HG03039 (cell line): ENCODE data around the gene ZFP62.
A peak's percentile ranks its signal among the peaks of the same experiment; 100 is the strongest.
"Not testable (repeated sequence)": the region's sequence is repeated elsewhere in the genome, so short reads cannot be mapped to it uniquely, and the experiment has no call there.

Source experiments
- ATAC-seq: cut with Tn5 transposase; IDR thresholded peaks from one replicate; pipeline ENCODE4 v1.9.1; 2021; ENCODE audit warnings: mild to moderate bottlenecking, moderate library complexity; ENCODE audit not compliant: unreplicated experiment

Gene ZFP62

DNA sequence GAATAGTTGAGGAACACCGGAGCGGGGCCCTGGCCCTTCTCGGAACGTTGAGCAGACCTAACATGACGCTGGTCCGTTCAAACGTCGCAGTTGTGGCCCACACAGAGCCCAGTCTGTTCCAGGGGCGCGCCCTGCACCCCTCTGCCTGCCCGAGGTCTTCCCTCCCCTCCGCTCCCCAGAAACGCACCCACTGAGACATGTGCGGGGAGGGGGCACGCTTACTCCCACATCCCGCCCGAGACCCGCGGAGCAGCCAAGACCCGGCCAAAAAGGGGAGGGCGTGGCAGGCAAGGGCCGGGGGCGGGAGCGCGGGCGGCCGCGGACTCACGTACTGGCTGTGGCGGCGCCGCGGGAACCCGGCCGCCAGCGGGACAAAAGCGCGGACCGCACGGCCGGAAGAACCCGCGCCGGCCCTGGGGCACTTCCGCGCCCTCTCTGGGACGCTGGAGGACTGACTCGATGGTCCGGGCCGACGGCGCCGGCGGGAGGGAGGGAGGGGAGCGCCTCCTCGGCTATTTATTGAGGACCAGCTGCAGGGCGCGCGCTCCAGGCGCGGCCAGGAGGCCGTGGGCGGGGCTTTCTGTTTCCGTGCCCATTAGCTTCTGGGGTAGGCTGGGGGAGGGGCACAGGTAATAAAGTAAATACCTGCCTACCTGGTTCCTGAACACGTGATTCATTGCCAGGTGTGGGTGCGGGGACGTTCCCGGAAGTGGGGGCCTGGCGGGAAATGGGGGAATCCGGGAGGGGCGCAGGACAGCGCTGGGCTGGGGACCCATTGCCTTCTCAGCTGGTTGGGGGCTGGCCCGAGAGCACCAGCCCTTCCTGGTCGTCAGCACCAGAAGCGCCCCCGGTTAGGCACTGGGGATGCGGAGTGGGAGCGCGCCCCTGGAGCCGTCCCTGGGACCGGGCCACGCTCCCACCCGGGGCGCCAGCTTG, at the start of gene ZFP62:
Gene ZFP62 (minus strand): TSS at position 390 of the 936 bp plus-strand sequence. CDS start 57 bp downstream, at position 333.
- ATAC-seq: peak; percentile 86

DNA sequence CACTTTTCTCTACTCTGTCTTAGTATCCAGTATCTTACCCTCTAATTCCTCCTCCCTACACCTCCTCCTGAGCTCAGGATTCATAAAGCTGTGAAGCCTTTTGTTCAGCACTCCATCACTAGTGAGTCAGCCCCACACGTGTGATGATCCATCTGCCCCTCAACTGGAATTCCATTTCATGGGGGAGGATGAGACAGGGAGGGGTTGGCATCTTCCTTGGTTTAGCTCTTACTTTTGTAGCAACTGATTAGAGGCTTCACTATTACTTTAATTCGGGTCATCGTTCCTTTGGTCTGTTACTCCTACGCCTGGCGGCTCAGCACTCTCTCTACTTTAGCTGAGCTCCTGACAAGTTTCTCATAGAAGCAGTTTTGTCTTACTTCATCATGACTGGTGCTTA, 49.7 kb upstream of the ZFP62 start:
- ATAC-seq: no peak

DNA sequence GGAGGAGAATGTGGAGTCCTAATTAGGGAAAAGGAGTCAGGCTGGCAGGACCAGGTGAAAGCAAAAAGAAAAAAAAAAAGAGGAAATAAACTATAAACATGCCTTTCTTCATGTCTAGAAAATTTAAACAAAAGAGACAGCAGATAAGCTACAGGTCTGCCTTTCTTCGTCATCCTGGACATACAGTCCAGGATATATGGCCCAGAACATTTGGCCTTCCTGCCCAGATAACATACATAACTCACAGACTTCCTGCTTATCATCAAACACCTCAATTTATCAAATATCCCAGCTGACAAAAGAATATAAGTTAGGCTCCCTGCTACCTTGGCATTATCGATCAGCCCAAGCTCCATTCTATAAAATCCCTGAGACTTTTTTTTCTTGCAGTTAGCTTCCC, 49.1 kb upstream of the ZFP62 start:
- ATAC-seq: no peak

DNA sequence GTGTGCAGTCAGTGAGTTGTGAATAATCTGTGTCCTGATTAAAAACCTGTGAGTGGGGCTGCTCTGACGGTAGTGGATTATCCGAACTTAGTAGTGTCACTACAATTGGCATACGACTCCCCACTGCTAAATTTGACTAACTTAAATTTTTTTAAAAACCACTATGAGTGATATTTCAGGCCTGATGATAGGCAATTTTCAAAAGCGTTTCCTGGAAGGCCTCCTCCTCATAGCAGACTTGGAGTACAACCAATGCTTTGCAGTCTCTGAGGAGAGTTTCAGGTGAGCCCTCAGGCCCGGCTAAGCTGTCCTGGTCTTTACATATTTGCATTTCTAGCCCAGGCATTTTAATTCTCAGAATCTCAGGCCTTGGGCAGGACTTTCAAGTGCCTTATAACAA, 48.7 kb upstream of the ZFP62 start:
- no peak for ATAC-seq

DNA sequence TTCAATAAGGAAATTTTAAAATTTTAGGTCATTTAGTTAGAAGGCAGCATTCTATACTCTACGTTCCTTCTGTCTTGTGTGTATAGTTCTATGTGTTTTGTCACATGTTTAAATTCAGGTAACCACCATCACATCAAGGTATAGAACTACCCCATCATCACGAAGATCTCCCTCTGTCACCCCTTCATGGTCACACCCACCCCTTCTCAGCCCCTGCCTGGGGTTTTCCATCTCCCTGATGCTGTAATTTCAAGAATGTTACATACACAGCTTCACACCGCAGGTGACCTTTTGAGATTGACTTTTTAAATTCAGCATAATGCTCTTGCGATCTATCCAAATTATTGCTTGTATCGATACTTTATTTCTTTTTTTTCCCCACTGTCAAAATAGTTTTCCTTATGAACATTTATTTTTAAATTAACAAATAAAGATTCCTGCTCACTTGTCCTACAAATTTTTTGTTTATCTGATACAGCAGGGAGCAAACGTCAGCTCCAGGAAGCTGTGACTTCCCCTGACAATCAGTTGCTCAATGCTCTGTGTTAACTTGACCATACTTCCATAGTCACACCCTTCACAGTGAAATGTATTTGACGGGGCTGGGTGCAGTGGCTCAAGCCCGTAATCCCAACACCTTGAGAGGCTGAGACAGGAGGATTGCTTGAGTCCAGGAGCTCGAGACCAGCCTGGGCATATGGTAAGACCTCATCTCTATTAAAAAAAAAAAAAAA, 48.1 kb upstream of the ZFP62 start:
- ATAC-seq: no peak

DNA sequence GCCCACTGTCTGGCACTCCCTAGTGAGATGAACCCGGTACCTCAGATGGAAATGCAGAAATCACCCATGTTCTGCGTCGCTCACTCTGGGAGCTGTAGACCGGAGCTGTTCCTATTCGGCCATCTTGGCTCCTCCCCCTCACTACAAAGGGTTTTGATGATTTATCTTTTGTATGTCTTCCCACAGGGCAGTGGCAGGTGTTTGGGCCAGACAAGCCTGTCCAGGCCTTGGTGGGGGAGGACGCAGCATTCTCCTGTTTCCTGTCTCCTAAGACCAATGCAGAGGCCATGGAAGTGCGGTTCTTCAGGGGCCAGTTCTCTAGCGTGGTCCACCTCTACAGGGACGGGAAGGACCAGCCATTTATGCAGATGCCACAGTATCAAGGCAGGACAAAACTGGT, 47.3 kb upstream of the ZFP62 start:
- ATAC-seq: no peak

DNA sequence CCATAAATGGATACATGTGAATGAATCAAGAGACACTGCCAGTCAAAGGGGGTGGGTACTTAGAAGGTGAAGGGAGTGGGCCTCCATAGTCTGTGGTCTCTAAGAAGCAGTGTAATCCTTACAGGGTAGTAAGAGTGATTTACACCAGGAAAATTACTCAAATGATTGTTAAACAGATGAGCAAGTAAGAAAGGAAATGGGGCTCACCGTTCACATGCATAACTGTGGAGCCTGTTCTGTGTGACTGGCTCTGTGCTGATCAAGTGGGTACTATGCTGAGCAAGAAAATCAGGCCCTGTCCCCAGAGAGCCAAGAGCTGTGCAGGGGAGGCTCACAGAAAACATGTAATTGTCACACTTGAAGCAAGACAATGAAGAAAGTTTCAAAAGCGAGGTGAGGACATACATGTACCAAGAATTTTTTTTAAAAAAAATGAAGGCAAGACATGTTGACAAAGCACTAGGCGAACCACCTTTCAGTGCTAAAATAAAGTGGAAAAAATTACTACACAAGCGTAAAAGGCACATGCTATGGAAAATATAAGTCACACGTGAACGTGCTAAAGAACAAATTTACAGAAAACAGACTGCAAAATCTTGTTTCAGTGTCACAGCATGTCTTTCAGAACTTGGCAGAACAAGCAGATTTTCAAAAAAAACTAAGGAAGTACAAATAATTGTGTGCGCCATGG, 40.4 kb upstream of the ZFP62 start:
- no peak for ATAC-seq

DNA sequence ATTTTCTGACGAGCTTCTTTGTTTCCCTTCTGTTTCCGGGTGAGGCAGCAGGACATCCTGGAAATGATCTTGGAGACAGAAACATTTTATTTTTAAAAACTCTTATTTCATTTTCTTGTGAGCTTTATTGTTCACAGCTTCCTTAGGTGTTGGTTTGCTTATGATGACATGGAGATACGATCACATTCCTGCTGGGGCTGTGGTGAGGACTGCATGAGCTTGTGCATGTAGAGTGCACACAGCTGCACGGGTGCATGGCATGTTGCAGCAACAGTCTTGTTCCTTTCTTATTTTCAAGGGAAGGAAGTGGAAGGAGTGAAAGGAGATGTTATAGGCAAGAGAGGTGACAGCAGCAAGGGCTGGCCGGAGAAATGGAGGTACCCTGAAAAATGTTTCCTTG, 39.1 kb upstream of the ZFP62 start:
- no peak for ATAC-seq

DNA sequence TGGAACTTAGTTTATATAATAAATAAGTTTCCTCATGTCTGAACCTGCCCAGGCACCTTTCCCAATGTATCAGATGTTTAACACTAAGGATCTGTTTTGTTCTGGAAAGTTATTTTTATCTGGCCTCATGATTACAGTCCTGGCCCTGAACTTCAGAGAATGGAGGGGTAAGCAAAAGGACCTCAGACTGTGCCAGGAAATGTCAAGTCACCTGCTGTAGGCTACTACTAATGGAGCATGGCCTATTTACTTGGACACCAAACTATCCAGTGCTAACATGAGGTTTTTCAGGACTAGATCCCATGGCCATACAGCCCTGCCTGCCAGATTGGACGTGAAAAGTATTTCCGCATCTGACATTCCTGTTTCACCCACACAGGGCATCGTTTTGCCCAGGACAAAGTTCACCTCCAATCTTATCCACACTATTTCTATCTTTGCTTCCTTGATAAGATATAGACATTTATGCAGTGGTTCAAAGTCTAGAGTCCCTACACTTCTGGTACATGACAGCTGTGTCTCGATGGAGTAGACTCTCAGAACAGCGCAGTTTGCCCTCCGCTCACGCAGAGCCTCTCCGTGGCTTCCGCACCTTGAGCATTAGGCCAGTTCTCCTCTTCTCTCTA, 37.7 kb upstream of the ZFP62 start, which contains the start of gene BTNL8:
Gene BTNL8 (plus strand): TSS at position 539 of the 626 bp plus-strand sequence. CDS start 152 bp downstream, outside the sequence.
- no peak for ATAC-seq

DNA sequence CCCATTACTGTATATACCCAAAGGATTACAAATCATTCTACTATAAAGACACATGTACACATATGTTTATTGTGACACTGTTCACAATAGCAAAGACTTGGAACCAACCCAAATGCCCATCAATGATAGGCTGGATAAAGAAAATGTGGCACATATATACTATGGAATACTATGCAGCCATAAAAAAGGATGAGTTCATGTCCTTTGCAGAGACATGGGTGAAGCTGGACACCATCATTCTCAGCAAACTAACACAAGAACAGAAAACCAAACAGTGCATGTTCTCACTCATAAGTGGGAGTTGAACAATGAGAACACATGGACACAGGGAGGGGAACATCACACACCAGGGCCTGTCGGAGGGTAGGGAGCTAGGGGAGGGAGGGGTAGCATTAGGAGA, 34.3 kb upstream of the ZFP62 start:
- ATAC-seq: not testable (repeated sequence)

DNA sequence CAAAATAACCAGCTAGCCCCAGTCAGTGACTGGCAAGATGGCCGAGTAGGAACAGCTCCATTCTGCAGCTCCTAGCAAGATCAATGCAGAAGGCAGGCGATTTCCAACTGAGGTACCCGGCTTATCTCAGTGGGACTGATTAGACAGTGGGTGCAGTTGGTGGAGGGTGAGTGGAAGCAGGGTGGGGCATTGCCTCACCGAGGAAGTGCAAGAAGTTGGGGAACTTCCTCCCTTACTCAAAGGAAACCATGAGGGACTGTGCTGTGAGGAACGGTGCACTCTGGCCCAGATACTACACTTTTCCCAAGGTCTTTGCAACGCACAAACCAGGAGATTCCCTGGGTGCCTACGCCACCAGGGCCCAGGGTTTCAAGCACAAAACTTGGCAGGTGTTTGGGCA, 28.3 kb upstream of the ZFP62 start:
- ATAC-seq: no peak

DNA sequence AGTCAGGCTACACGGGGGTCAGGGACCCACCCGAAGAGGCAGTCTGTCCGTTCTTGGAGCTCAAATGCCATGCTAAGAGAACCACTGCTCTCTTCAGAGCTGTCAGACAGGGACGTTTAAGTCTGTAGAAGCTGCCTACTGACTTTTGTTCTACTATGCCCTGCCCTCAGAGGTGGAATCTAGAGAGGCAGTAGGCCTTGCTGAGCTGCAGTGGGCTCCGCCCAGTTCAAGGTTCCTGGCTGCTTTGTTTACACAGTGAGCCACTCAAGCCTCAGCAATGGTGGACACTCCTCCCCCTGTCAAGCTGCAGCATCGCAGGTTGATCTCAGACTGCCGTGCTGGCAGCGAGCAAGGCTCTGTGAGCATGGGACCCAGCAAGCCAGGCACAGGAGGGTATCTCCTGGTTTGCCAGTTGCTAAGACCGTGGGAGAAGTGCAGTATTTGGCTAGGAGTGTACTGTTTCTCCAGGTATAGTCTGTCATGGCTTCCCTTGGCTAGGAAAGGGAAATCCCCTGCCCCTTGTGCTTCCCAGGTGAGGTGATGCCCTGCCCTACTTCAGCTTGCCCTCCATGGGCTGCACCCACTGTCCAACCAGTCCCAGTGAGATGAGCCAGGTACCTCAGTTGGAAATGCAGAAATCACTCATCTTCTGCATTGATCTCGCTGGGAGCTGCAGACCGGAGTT, 24.9 kb upstream of the ZFP62 start:
- ATAC-seq: not testable (repeated sequence)

DNA sequence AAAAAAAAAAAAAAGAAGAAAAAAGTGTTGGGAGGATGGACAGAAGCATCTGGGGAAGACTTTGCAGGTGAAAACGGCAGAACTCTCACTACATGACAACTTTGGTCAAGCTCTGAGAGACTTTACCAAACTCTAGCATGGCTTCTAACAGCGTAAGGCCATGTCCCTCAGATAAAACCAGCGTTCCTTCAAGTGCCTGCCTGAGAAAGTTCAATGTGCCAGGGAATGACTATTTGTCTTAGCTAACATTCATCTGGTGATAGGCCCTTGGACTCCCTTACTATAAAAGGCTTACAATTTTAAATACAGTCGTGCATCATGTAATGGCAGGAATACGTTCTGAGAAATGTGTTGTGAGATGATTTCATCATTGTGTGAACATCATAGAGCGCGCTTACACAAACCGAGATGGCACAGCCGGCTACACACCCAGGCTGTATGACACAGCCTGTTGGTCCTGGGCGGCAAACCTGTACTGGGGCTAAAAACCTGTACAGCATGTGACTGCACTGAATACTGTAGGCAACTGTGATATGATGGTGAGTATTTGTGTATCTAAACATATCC, 14.9 kb upstream of the ZFP62 start:
- no peak for ATAC-seq

DNA sequence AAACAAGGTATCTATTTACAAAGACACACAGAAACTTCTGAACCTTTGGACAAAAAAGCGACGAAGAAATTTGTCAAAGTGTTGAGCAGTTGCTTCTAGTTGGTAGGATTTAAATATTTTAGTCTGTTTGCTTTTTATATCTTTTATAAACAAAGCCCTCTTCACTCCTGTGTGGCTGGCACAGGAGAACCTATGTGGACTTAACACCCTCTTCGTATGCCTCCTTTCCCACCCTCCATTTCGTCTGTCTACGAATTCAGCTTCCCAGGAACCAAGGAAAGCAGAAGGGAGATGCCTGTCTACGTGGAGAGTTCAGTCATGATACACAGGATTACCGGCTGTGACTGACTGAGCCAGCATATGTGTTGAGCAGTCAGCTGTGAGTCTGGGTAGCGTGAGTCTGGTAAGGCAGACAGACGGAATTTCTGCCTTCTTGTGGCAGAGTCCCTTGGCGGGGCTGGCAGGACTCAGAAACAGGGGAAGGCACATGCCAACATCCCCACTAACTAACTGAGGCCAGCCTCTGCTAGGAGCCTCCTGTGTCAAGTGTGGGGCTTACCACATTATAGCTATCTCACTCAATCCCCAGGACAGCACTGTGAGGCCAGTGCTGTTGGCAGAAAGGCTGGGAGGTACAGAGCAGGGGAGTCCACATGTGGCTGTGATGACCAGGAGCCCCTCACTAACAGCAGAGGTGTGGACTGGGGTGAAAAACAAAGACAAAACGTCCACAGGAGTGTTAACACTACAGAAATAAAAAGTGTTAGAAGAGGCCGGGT, 13.9 kb upstream of the ZFP62 start:
- no peak for ATAC-seq

DNA sequence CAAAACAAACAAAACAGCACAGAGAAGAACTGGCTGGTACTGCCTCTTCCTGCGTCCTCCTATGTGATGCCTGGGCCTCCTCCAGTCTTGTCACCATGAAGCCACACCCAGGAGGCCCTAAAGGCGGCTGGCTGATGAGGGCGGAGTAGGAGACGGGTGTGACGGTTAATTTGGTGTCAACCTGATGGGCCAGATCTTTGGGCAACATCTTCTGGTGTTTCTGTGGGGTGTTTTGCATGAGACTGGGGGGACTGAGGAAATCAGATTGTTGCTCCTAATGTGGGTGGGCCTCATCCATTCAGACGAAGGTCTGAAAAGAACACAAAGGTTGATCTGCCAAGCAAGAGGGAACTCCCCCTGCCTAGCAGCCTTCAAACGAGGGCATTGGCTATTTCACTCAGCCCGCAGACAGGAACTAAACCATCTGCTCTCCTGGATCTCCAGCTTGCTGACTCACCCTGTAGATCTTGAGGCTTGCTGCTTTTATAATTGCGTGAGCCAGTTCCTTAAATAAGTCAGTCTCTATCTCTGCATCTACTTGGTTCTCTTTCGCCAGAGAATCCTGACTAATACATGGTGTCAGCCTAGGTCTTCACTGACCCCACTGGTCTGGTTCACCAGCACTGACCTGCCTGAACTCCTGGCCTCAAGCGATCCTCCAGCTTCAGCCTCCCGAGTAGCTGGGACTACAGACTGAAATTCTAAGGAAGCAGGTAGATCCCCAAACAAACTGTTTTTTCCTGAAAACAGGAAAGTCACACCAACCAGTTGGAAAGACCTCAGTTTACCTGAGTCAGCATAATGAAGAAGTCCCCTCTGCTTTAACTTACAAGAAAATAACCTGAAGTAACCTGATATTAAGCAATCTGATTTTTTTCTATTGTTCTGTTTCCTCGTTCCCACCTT, 12.8 kb upstream of the ZFP62 start:
- ATAC-seq: no peak

DNA sequence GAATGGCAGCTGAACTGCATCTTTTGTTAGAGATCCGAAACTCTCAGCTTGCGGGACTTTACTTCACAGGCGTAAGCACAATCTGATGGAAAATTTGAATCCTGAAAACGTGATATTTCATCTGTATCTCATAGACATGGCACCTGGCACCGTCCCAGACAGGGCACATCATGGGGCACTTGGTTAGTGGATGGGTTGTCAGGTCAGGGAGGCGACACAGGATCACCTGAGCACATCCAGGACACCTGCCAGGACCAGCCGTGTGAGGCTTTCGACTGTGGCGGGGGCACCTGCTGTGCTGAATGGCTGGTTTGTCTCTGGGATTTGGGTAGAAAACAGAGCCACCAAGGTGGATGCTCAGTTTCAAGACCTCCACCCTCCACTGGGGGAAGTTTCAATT, 11.3 kb upstream of the ZFP62 start:
- ATAC-seq: no peak

DNA sequence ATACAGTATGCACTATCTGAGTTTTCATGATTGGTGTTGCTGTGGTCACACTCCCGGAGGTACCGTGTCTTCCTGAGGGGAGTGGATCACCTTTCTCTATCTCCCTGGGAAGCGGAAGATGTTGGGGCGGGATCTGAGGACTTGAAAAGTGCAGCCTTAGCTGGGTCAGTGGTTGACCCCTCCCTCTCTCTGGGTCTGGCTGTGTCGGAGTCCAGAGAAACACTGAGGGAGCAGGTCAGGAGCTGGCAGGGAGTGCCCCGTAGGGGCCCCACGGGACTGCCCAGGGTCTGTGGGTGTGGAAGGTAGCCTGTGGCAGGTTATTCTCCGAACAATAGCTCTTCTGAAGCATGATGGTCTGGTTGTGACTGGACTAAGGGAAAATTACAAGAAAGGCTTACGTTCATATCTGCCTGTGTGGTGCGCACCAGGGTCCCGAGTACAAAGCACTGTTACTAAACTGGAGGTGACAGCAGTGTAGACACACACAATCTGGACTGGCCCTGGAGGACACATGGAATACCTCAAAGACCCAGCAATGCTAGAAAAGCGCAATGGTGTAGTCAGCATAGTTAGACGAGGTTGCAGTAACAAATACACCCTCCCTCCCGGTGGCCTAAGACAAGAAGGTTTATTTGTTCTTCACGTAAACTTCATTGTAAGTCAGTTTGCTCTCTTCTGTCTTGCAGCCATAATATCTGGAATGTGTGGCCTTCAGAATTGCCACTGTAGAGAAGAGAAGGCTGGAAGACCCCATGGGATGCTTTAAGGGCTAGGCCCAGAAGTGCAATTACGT, 9.4 kb upstream of the ZFP62 start:
- no peak for ATAC-seq
